Keratinocyte (primary cell): ENCODE measurements around the gene DOC2A. TPM values are rescaled to one million over a fixed set of nuclear protein-coding genes. Genes with fewer than 3 reads are reported as not detected.

Experiments
- DNase-seq: peaks from one replicate; pipeline ENCODE4 v3.0.0-alpha.2; 2011; ENCODE audit warnings: low read depth, missing footprints, low spot score
- FAIRE-seq: peaks from 2 replicates; lab custom pipeline; 2011; peaks lifted over from hg19 to GRCh38; lab: Jason Lieb, UNC
- H2AFZ ChIP-seq: 2 replicates; pipeline ENCODE4 v1.6.0; 2012; ENCODE audit warnings: low read length, control low read depth, inconsistent platforms; ENCODE audit not compliant: control insufficient read depth
- H3K27ac ChIP-seq: 2 replicates; pipeline ENCODE4 v1.5.1; 2011; ENCODE audit warnings: low read length; ENCODE audit not compliant: control insufficient read depth, insufficient read depth
- H3K27me3 ChIP-seq: 3 replicates; pipeline ENCODE4 v1.6.0; 2011; ENCODE audit warnings: low read length; ENCODE audit not compliant: control insufficient read depth, insufficient read depth; ENCODE audit errors: extremely low read depth
- H3K36me3 ChIP-seq, 2 experiments: 2 replicates in 1 of 2; 3 replicates in 1 of 2; pipeline ENCODE4 v1.5.1; 2011; ENCODE audit warnings: low read length in 2 of 2, mild to moderate bottlenecking in 1 of 2; ENCODE audit not compliant: control insufficient read depth in 2 of 2, insufficient read depth in 2 of 2; ENCODE audit errors: extremely low read depth in 1 of 2
- H3K4me1 ChIP-seq: 3 replicates; pipeline ENCODE4 v1.5.1; 2011; ENCODE audit warnings: low read length; ENCODE audit not compliant: control insufficient read depth, insufficient read depth; ENCODE audit errors: extremely low read depth
- H3K4me2 ChIP-seq: 3 replicates; pipeline ENCODE4 v1.6.0; 2011; ENCODE audit warnings: low read depth, low read length; ENCODE audit not compliant: control insufficient read depth, insufficient read depth; ENCODE audit errors: extremely low read depth
- H3K4me3 ChIP-seq, 3 experiments: fragments of 200-600 bp in 1 of 3; sonication (generic) in 1 of 3; 2 replicates in 2 of 3; 3 replicates in 1 of 3; pipeline ENCODE4 v1.5.1; 2011 to 2016; ENCODE audit warnings: low read length in 3 of 3, mild to moderate bottlenecking in 3 of 3, control low read depth in 2 of 3, inconsistent platforms in 1 of 3, low read depth in 1 of 3, mixed read lengths in 1 of 3, mixed run types in 1 of 3, moderate library complexity in 1 of 3; ENCODE audit not compliant: control insufficient read depth in 2 of 3, insufficient read depth in 2 of 3; ENCODE audit errors: extremely low read depth in 1 of 3
- H3K79me2 ChIP-seq: 2 replicates; pipeline ENCODE4 v1.6.0; 2012; ENCODE audit warnings: low read length; ENCODE audit not compliant: control insufficient read depth, insufficient read depth
- H3K9ac ChIP-seq: 3 replicates; pipeline ENCODE4 v1.6.0; 2011; ENCODE audit warnings: low read length; ENCODE audit not compliant: control insufficient read depth, insufficient read depth; ENCODE audit errors: extremely low read depth
- H3K9me1 ChIP-seq: 3 replicates; pipeline ENCODE4 v1.6.0; 2011; ENCODE audit warnings: low read length; ENCODE audit not compliant: control insufficient read depth, insufficient read depth; ENCODE audit errors: extremely low read depth
- H3K9me3 ChIP-seq: 2 replicates; pipeline ENCODE4 v1.5.1; 2012; ENCODE audit warnings: low read depth, low read length; ENCODE audit not compliant: control insufficient read depth
- H4K20me1 ChIP-seq: 3 replicates; pipeline ENCODE4 v1.6.0; 2011; ENCODE audit warnings: low read length; ENCODE audit not compliant: control insufficient read depth, insufficient read depth; ENCODE audit errors: extremely low read depth
- EZH2 ChIP-seq: IDR thresholded peaks from one replicate; pipeline ENCODE4 v1.6.1; 2012; ENCODE audit warnings: inconsistent platforms, mild to moderate bottlenecking, low read length, moderate library complexity
- dilution Hi-C: fragments of 300-500 bp; cut with MboI; formaldehyde crosslinking; loops from one replicate; pipeline ENCODE4 v1.7.0; 2020; ENCODE audit warnings: low sequenced_read_pairs; ENCODE audit not compliant: extremely low pct_ligation_motif_present
- polyA plus RNA-seq, 5 experiments: library from polyadenylated mRNA; depleted of rRNA in 3 of 5; stranded (reverse) in 3 of 5; stranded (forward) in 1 of 5; unstranded in 1 of 5; fragments of >200 nt; gene quantifications; 1 replicate in 1 of 5; 2 replicates in 3 of 5; 3 replicates in 1 of 5; pipeline versions ENCODE4 v1.2.1 to v1.2.3, GENCODE V29; 2011 to 2012; ENCODE audit warnings: missing spikeins in 2 of 5, low read depth in 1 of 5, low replicate concordance in 1 of 5
- TF ChIP-seq, protein P1 (sequence below), 3 experiments: IDR thresholded peaks in 1 of 3; conservative IDR thresholded peaks in 1 of 3; optimal IDR thresholded peaks in 1 of 3; 2 replicates in 2 of 3; 3 replicates in 1 of 3; pipeline versions ENCODE3 to v1.5.1; 2011; ENCODE audit warnings: low read length in 3 of 3, mild to moderate bottlenecking in 3 of 3, moderate library complexity in 2 of 3, control low read depth in 1 of 3, inconsistent platforms in 1 of 3; ENCODE audit not compliant: insufficient read depth in 2 of 3; ENCODE audit errors: extremely low read depth in 1 of 3

DOC2A gene
- polyA plus RNA-seq, 1 donor (not counting 4 experiments of a cell fraction or from before 2014, with no cell fraction given), result 0.26 TPM

DNA sequence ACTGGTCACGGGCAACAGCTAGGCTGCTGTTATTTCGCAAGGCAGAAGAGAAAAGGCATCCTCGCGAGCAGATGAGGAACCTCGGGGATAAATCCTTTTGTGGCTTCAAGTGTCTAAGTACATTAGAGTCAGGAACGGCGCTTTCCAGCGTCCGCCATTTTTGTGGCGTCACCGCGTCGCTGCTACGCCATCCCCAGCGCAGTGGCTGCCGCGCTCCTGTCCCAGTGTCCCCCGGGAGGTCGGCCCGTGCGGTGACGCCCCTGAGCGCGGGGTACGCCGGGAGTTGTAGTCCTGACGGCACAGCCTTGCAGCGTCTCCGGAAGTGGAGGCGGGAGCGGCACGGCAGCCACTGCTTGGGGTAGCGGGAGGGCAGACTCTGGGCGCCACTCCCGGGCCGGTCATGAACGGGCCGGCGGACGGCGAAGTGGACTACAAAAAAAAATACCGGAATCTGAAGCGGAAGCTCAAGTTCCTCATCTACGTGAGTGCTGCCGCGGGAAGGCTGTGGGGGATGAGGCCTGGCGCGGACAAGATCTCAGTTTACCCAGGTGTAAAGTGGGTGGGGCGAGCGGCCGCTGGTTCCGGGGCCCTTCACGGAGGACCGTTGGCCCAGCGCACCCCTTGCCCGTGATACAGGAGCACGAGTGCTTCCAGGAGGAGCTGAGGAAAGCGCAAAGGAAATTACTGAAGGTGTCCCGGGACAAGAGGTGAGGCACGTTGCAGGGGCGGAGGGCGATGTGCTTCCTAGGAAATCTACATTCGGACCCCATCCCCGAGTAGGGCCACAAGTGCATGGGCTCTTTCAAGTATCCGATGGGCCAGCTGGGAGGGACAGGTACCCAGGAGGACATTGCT lies 14.7 kb downstream of the DOC2A start, which contains the start of gene INO80E:
Gene INO80E (plus strand): TSS at position 331 of the 855 bp plus-strand sequence. CDS start 70 bp downstream, at position 401.
- Histone ChIP-seq H3K9ac (peak within 1 kb of the TSS; percentile 95), H3K4me3 (peak within 1 kb of the TSS; percentile 67 to 99 (median 92)), H3K9me1 (no peaks in the 10 kb centered on the region), H3K79me2 (peaks cover 10% of the 10 kb centered on the region), H3K27ac (peak within 1 kb of the TSS; percentile 98), H4K20me1 (no peaks in the 10 kb centered on the region), H3K4me2 (peak within 1 kb of the TSS; percentile 89), H2AFZ (peak within 1 kb of the TSS; percentile 96), H3K9me3 (no peaks in the 10 kb centered on the region), H3K36me3 (peaks cover 20 to 38% of the 10 kb centered on the region in 2 experiments), H3K4me1 (peaks cover 24% of the 10 kb centered on the region), H3K27me3 (no peaks in the 10 kb centered on the region)
- DNase-seq (peak; percentile 60), FAIRE-seq (no peak)
- TF ChIP-seq, protein P1, sequence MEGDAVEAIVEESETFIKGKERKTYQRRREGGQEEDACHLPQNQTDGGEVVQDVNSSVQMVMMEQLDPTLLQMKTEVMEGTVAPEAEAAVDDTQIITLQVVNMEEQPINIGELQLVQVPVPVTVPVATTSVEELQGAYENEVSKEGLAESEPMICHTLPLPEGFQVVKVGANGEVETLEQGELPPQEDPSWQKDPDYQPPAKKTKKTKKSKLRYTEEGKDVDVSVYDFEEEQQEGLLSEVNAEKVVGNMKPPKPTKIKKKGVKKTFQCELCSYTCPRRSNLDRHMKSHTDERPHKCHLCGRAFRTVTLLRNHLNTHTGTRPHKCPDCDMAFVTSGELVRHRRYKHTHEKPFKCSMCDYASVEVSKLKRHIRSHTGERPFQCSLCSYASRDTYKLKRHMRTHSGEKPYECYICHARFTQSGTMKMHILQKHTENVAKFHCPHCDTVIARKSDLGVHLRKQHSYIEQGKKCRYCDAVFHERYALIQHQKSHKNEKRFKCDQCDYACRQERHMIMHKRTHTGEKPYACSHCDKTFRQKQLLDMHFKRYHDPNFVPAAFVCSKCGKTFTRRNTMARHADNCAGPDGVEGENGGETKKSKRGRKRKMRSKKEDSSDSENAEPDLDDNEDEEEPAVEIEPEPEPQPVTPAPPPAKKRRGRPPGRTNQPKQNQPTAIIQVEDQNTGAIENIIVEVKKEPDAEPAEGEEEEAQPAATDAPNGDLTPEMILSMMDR (optimal IDR thresholded peaks at IDR 0.05 in 1 of 3, IDR thresholded peaks at IDR 0.05 in 1 of 3, conservative IDR thresholded peaks at IDR 0.05 in 1 of 3; ENCODE audit: extremely low read depth in 1 of 3, insufficient read depth in 2 of 3, low read length in 3 of 3), result peak in 1 of 3 experiments; percentile 5
- TF ChIP-seq EZH2, result no peak
- dilution Hi-C loops, result no loop called here

DNA sequence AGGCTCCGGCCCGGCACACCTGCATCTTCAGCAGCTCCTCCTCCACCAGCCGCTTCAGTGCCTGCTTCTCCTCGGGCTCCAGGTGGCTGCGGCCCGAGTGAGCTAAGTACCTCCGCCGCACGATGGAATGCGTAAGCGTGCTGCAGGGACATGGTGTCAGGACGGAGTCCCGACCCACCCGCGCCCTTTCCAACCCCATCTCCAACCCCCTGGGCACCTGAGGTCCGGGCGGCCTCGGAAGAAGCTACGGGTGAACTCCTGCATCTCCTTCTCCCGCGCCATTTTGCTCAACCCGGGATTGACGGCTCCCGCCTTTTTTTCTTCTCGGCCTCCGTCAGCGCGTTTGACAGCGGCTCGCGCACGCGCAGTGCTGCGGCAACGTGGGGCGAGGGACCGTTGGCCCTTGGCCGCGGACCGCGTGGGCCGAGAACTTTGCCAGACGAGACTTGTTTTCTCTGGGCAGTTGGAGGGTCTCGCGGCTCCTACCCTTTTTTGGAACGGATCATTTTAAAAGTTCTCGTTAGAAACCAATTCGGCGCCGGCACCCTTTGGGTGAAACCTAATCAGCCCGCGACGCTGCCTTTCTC lies 15.4 kb downstream of the DOC2A start, which contains the start of gene HIRIP3:
Gene HIRIP3 (minus strand): TSS at position 294 of the 587 bp plus-strand sequence. CDS start 12 bp downstream, at position 282.
- dilution Hi-C loops, result no loop called here
- DNase-seq (no peak), FAIRE-seq (no peak)
- Histone ChIP-seq H3K79me2 (peaks cover 10% of the 10 kb centered on the region), H3K27me3 (no peaks in the 10 kb centered on the region), H3K9me3 (no peaks in the 10 kb centered on the region), H3K4me2 (peak within 1 kb of the TSS; percentile 89), H3K4me3 (peak within 1 kb of the TSS; percentile 67 to 99 (median 92)), H2AFZ (peak within 1 kb of the TSS; percentile 96), H3K9ac (peak within 1 kb of the TSS; percentile 95), H4K20me1 (no peaks in the 10 kb centered on the region), H3K9me1 (no peaks in the 10 kb centered on the region), H3K36me3 (peaks cover 19 to 35% of the 10 kb centered on the region in 2 experiments), H3K4me1 (peaks cover 24% of the 10 kb centered on the region), H3K27ac (peak within 1 kb of the TSS; percentile 98)
- no peak for TF ChIP-seq EZH2
- TF ChIP-seq, protein P1 (optimal IDR thresholded peaks at IDR 0.05 in 1 of 3, IDR thresholded peaks at IDR 0.05 in 1 of 3, conservative IDR thresholded peaks at IDR 0.05 in 1 of 3; ENCODE audit: extremely low read depth in 1 of 3, insufficient read depth in 2 of 3, low read length in 3 of 3), result no peak
